CD4-positive, alpha-beta T cell treated with Interleukin-21 for 1 hour (primary cell): ENCODE measurements around the gene RCCD1.
A peak's percentile ranks its signal among the peaks of the same experiment; 100 is the strongest.
"Not testable (repeated sequence)": the region's sequence is repeated elsewhere in the genome, so short reads cannot be mapped to it uniquely, and the experiment has no call there.

Source experiments
- DNase-seq: peaks from one replicate; pipeline ENCODE4 v3.0.0-alpha.2; 2020

Gene RCCD1

GRCh38 chr15:90954712-90955623 is at the start of gene RCCD1:
TSS of gene RCCD1 (plus strand) at chr15:90954884. CDS start at chr15:90956735, 1,851 bp downstream.
- peak; percentile 90 for DNase-seq

- DNase-seq = no peak
These were observed 49.1 kb upstream of the RCCD1 start for GRCh38 chr15:90905306-90906180.

GRCh38 chr15:90906181-90906849 is 48.4 kb upstream of the RCCD1 start:
- DNase-seq = no peak

DNA sequence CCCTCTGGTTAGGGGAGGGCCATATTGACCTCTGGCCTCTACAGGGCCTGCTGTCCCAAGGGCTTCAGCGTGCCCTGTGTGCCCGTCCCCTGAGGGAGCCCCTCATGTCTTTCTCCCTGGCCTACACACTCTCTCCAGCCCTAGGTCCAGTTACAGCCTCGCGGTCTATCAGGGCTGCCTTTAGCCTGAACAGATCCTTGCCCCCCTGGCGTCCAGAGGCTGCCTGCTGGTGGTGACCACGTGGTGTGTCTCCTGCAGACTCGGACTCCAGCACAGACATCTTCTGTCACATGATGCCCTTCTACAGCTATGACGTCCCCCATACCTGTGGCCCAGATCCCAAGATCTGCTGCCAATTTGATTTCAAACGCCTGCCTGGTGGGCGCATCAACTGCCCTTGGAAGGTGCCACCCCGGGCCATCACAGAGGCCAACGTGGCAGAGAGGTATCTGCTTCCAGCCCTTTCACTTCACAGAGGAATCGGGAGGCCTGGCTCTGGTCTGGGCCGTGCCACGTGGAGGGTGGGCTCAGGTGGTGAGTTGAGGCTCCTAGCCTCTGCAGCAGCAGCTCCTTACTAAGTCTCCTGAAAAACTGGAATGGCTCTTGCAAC is 47.5 kb upstream of the RCCD1 start:
- no peak for DNase-seq

- DNase-seq = no peak
These were observed 46.7 kb upstream of the RCCD1 start for GRCh38 chr15:90907838-90908507.

- DNase-seq = not testable (repeated sequence)
These were observed 45.2 kb upstream of the RCCD1 start for GRCh38 chr15:90909449-90909848.

DNA sequence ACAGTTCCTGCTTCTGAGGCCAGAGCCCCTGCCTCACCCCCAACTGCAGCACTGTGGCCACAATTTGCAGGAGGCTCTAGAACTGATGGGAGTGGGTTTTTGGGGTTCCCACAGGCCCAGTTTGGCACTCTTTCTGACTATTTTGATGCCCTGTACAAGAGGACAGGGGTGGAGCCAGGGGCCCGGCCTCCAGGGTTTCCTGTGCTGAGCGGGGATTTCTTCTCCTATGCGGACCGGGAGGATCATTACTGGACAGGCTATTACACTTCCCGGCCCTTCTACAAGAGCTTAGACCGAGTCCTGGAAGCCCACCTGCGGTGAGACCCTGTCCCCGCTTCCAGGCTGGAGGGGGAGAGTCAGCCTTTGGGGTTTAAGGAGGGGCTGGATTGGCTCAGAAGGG is 44.7 kb upstream of the RCCD1 start:
- no peak for DNase-seq

DNA sequence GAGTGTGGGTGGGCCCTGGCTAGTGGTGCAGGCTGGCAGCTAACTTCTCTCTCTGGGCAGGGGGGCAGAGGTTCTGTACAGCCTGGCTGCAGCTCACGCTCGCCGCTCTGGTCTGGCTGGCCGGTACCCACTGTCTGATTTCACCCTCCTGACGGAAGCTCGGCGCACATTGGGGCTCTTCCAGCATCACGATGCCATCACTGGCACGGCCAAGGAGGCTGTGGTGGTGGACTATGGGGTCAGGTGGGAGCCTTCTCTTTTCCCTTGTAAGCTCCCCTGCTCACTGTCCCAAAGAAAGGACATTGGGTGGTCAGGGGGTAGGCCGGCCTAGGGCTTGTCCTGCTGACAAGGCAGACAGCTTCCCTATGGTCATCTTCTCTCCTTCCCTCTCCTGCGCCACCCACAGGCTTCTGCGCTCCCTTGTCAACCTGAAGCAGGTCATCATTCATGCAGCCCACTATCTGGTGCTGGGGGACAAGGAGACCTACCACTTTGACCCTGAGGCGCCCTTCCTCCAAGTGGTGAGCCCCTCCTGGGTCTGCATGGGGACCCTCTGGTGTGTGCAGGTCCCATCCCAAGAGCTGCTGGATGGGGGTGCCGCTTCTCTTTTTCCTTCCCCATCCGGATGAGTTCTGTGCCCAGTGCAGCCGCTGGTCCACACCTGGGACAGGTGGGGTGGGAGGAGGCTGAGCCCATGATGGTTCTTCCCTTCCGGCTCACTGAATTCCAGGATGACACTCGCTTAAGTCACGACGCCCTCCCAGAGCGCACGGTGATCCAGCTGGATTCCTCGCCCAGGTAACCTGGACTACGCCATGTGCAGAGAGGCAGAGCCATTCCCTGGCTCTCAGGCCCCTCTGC is 44.0 kb upstream of the RCCD1 start:
- no peak for DNase-seq

GRCh38 chr15:90911302-90911623 is 43.4 kb upstream of the RCCD1 start:
- DNase-seq = no peak

GRCh38 chr15:90911906-90912769 is 42.5 kb upstream of the RCCD1 start:
- DNase-seq = no peak

GRCh38 chr15:90912770-90913075 is 42.0 kb upstream of the RCCD1 start:
- DNase-seq = no peak

- no peak for DNase-seq
These were observed 41.2 kb upstream of the RCCD1 start for GRCh38 chr15:90913398-90913944.

GRCh38 chr15:90914305-90915080 is 40.2 kb upstream of the RCCD1 start:
- no peak for DNase-seq

GRCh38 chr15:90915216-90915807 is 39.4 kb upstream of the RCCD1 start:
- DNase-seq = no peak

DNA sequence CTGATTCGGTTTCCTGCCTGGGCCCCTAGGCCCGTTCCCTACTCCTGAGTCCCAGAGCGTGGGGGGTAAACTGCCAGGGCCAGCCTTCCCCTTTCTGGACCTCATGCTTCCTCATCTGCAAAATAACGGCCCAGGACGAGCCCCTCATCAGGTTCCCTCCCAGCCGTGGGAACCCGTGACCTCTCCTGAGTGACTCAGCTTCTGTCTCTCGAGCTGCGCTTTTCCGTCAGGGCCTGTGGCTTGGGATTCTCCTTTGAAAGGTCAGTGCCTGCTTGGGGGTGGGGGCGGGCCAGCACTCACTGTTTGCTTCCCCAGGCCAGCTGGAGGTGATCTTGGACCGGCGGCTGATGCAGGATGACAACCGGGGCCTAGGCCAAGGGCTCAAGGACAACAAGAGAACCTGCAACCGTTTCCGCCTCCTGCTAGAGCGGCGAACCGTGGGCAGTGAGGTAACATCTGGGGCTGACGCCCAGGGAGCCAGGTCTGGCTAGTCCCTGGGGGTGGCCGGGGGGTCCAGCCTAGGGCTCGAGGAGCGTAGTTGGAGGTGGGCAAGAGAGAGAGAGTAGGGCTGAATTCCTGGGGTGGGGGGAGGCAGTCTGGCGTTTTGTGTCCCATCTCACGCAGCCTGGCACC is 38.8 kb upstream of the RCCD1 start:
- peak; percentile 18 for DNase-seq

GRCh38 chr15:90916461-90916860 is 38.2 kb upstream of the RCCD1 start:
- no peak for DNase-seq

- no peak for DNase-seq
These were observed 37.1 kb upstream of the RCCD1 start for GRCh38 chr15:90917569-90917968.

- no peak for DNase-seq
These were observed 36.5 kb upstream of the RCCD1 start for GRCh38 chr15:90918034-90918788.
